NCI-H187 treated with DMSO at 0.1 percent for 48 hours (cell line): ENCODE results near the gene PDGFB.

Experiments used
- DNase-seq: peaks from one replicate; lab custom pipeline; 2025; lab: John Stamatoyannopoulos, UW

PDGFB gene

DNA sequence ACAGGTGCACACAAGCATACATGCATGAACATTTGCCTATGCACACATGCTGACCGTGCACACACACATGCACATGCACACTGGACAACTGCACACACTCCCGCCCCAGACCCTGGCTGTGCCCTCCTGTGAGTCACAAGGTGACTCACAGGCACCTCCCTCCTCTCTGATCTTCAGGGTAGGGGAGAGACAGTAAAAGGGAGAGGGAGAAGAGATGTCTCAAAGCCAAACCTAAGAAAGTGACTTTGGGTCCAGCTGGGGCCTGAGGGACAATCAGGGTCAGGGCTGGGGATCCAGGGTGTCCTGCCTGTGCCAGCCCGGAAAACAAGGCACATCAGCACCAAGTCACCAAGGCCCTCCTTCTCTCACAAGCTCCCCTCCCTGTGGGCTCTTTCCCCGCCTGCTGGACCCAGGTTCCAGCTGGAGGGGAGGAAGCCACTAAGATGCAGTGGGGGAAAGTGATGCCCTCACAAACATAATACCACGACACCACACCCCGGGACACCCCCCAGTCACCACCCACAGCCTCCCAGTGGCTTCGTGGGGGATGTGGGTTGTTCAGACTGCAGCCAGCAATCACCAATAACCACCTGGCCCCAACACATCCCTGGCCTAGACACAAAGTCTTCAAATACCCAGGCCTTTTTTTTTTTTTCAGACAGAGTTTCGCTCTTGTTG lies 39.3 kb downstream of the PDGFB start:
- no peak for DNase-seq

DNA sequence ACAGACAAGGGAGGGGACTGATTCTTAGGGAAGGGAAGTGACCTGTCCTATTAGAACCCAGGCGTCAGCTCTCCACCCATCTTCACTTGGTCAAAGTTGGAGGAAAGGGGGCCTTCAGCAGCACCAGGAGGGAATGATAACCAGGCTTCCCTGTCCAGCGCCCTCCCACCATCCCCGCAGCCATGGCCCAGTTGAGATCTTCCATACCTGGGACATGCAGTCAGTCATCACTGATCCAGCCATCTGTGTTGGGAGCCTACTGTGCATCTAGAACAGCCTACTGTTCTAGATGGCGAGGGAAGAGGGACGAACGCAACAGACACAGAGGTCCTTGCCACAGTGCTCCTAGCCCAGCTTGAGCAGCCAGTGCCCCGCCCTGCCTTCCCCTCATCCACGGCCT lies 40.6 kb downstream of the PDGFB start:
- DNase-seq: no peak

DNA sequence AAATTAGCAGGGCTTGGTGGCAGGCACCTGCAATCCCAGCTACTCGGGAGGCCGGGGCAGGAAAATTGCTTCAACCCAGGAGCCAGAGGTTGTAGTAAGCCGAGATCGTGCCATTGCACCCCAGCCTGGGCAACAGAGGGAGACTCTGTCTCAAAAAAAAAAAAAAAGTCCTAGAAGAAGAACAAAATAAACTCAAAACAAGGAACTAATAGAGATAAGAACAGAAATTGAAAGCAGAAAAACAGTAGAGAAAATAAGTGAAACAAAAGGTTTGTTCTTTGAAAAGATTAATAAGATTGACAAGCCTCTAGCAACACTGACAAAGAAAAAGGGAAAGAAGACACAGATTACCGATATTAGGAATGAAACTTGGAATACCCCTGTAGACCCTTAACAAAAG lies 47.2 kb downstream of the PDGFB start:
- no peak for DNase-seq

DNA sequence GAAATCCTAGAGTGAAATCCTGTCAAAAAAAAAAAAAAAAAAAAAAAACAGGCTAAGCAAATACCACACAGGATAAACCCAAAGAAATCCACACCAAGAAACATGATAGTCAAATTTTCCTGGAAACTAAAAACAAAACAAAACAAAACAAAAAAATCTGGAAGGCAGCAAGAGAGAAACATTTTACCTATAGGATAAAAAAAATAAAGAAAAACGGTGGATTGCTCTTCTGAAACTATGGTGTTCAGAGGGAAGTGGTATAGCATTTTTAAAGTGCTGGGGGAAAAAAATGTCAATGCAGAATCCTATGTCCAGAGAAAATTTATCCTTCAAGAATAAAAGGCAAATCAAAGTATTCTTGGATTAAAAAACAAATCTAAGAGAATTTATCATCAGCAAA lies 50.7 kb downstream of the PDGFB start:
- DNase-seq: no peak

DNA sequence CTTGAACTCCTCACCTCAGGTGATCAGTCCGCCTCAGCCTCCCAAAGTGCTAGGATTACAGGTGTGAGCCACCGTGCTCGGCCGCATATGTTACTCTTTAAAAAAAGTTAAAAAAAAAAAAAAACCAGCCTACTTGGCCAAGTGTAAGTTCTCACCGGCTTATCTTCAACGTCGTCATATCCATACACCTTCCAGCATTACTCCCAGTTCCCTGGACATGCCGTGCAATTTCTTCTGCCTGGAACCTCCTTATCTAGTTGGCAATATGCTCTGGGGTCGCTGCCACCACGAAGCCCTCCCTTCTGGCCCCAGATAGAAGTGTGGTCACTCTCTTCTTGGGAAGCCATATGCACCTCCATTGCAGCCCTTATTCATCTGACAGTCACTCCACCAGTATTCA lies 56.0 kb downstream of the PDGFB start:
- DNase-seq: no peak

DNA sequence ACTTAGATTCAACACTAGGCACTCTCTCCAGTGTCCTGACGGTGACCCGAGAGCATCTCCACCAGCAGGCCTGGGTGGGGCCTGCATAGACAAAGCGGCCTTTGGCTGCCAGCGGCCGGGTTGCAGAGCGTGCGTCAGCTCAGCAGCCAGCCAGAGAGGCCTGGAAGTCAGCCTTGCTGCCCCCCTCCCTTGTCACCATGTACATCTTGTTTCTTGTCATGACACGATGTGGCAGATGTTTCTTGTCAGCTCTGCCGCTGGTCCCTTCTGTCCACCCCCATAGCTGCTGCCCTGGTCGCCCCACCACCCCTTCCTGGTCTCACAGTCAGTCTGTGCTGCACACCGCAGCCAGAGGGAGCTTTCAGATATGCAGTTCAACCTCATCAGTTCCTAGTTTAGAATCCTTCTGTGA lies 59.2 kb downstream of the PDGFB start:
- DNase-seq: no peak

DNA sequence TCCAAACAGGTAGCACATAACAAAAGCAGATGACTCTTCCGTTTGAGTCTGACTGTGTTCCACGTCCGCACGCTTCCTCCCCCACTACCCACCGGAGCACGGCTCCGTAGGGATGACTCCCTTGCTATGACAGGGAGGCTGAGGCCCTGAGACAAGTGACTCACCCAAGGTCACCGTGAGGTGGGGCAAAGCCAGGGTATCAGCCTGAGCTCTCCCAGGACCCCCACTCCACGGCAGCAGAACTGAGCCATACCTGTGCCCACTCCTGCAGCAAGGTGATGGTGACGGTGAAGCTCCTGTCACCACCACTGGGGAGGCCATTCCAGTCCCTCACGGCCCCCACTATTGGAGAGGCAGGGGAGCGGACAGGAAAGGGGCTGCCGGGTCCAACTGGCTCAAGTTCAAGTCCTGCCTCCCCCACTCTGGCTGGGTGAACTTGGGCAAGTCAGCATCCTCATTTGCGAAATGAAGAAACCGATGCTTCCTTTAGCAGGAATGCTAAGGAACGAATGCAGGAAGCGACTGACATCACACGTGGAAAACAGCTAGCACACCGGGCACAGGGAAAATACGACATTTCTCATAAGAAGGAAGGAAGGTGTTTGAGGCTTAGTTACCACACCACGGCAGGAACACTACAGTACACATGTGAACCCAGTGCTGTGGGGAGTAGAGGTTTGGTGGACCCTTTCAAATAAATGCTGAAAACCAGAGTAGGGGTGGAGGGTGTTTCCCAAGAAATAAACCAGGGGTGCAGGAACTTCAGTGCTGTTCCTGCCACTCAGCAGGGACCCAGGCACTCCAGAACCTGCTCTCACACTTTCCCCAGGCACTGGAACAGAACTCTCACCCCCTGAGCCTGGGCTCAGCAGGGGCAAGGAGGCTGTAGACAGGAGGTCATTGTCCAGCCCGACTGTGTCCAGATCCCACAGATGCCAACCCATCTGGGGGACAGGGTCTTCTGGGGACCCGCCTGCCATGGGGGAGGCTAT lies 59.9 kb downstream of the PDGFB start:
- no peak for DNase-seq

DNA sequence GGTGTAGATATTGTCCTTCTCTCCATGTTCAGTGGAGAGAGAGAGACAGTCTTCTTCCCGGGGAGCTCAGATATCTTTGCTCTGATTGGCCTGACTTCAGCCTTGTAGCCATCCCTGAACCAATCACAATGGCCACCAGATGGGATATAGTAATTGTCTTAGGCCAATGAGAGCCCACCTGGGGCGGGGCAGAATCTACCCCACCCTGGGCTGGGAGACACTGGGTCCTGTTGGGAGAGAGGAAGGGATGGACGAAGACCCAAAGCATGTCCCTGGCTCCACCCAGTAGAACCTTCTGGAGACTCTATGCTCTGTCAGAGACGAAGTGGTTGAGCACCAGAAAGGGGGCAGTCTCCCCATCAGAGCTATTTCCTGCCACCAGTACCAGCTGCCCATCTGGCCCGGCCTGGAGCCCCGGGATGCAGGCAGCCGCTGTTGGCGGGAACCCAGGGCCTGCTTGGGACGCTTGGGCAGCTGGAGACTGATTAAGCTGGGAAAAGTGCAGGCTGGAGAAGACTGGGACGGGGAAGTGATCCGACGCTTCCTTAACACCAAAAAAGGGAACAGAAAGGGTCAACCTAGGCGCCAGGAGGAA lies 60.7 kb downstream of the PDGFB start:
- DNase-seq: no peak

DNA sequence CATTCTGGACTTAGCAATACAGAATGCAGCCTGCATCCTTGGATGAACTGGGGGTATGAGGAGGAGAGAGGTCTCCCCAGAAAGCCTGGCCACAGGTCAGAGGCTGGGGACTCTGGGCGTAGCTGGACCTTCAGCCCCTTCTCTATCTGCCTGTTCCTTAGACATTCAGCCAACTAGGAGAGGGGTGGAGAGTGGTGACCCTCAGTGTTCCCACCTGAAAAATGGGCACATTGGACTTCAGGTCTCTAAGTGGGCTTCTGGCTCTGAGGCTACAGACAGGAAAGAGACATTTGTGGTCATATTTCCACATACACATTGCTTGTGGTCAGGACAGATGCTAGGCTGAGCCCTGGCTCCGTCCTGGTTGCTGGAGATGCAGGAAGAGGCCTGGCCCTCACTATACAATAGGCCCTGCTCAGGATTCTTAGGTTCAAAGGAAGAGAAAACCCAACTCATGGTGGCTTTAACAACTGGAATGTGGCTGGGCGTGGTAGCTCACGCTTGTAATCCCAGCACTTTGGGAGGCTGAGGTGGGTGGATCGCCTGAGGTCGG lies 62.2 kb downstream of the PDGFB start:
- DNase-seq: no peak

DNA sequence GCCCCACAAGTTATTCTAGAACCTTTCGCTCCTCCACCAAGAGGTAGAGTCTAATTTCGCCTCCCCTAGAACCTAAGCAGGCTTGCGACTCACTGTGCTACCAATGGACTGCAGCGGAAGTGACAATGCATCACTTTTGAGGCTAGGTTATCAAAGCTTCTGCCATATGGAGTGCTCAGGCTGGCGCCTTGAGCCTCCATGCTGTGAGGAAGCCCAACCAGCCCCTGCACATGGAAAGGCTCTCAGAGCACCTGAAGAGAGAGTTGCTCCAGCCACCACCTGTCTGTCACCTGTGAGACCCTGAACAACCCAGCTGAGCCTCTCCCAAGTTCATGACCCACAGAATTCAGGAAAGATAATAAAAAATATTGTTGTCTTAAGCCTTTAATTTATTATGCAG lies 63.0 kb downstream of the PDGFB start:
- no peak for DNase-seq

DNA sequence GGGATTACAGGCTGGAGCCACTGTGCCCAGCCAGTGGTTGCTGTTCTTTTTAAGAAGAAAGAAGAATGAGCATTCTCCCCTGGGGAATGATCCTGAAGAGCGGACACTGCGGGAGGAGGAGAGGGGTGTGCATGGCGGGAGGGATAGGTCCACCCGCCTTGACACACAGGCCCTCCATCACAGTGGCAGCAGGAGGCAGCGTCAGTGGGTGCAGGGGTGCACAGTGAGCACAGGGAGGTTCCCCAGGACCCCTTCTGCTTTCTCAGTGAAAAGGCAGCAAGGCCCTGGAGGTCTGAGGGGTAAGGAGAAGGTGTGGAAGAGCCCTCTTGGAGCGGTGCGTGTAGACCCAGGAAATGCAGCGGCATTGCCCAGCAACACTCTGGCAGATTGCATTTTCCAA lies 63.4 kb downstream of the PDGFB start:
- no peak for DNase-seq

DNA sequence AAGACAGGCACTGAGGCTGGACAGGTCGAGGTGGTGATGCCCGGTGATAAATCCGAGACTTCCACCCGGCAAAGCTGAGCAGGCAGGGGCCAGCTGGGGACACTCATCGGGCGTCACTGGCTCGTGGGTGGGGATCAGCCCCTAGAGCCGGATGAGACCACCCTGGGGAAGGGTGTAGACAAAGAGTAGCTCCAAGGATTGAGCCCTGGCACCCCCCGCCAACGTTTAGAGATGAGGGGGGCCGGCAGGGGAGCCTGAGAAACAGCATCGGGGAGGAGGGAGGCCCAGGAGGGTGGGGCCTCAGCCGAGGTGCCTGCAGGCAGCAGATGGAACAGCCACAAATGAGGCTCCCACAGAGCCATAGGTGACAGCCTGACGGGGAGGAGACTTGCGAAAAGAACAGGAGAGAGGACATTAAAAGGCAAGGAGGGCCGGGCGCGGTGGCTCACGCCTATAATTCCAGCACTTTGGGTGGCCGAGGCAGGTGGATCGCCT lies 64.9 kb downstream of the PDGFB start:
- DNase-seq: no peak

DNA sequence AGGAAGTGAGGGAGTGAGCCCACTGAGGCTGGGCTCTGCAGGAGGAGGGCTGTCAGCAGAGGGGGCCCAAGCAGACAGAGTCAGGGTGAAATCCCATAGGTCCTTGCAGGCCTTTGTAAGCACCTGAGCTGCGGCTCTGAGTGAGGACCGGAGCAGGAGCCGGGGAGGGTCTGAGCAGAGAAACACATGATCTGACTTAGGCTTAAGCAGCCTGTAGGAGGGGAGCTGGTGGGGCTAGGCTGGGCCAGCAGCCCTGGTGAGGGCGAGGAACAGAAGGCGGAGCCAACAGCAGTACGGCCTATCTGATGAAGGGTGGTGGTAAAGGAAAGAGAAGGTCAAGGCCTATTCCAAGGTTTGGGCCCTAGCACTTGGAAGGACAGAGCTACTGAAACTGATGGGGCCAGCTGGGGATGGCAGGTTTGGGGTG lies 65.4 kb downstream of the PDGFB start:
- DNase-seq: no peak

DNA sequence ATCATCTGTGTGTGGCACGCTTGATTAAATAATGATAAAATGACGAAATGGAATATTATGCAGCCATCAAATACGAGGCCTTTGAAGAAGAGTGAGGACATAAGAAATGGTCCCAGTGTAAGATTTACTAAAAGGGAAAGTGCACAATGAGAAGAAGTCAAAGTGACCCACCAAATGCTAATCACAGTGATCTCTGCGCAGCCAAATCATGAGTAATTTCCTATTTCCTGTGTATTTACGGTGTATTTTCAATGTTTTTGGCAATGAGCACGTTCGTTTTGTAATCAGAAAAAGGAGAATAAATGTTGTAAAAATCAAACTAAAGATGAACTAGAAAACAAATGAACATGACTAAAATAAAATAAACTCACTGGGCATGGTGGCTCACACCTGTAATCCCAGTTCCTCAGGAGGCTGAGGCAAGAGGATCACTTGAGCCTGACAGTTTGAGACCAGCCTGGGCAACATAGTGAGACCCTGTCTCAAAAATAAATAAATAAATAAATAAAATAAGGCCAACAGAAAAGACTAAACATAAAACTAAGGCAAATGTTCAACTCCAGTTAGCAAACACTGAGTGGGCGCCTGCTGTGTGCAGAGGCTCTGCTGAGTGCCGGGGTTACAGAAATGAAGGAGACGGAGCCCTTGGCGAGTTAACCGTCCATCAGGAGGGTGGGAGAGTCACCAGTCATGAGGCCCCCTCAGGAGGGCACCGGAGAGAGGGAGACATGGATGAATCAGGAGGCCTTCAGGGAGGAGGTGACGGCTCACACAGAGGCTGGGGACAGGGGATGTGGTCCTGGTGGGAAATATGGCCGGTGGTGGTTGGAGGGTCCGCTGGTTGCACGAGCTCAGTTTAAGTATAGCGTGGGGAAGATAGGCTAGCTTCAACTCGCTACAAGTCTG lies 66.3 kb downstream of the PDGFB start:
- DNase-seq: no peak

DNA sequence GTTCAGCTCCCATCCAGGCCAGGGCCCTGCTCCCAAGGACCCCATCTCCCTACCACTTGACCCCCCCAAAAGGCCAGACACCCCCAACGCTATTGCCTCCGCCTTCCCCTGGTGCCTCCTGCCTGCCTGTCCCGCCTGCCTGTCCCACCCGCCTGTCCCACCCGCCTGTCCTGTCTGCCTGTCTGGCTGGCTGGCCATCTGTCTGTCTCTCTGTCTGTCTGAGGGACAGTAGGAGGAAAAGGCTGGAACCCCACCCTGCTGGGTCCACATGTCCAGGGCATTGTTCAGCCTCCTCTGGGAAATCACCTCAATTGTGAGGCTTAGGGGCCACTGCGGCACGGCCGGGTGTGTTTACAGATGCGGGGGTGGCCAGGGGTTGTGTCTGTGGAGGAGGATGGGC lies 67.0 kb downstream of the PDGFB start:
- DNase-seq: no peak

DNA sequence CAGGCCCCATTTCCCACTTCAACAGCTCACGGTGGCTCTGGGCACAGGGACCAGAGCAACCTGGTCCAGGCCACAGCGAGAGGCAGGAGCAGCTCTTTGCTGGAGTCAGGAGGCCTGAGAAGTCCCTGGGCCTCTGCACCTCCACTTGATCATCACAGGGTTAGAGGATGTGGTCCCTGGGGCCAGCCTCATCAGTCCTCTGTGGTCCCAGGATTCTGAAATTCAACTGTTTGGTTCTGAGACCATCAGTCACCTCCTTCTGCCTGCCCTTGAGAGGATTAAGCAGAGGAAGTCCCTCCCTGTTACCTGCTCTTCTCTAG lies 67.4 kb downstream of the PDGFB start:
- DNase-seq: no peak

DNA sequence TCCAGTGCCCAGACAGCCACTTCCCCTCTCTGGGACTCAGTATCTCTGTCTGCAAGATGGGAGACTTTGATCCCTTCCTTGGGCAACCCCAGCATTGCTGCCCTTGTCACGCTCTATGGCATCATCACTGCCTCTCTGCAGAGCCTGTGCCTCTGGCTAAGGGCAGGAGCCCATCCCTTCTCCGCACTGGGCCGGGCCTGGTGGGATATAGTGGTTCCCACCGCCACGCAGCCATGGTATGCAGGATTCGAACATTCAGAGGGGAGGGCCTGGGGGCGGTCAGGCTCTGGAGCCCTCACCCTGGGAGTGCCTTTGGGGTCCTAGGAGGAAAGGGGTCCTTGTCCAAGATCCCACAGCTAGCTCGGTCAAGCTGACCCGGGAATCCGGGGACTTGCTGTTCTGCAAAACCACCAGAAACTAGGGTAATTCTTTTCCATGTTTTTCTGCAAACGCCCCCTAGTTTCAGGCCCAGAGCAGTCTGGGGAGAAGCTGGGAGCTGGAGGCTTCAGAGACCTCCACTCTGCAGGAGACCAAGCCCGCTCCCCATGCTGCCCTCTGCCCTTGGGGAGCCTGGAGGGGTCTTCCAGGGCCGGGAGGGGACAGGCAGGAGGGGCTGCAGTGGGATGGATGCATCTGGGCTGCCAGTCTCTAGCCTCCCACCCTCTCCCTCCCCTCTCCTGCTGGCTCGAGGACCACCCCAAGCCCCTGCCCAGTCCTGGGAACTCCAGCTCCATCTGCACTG lies 67.9 kb downstream of the PDGFB start:
- no peak for DNase-seq

DNA sequence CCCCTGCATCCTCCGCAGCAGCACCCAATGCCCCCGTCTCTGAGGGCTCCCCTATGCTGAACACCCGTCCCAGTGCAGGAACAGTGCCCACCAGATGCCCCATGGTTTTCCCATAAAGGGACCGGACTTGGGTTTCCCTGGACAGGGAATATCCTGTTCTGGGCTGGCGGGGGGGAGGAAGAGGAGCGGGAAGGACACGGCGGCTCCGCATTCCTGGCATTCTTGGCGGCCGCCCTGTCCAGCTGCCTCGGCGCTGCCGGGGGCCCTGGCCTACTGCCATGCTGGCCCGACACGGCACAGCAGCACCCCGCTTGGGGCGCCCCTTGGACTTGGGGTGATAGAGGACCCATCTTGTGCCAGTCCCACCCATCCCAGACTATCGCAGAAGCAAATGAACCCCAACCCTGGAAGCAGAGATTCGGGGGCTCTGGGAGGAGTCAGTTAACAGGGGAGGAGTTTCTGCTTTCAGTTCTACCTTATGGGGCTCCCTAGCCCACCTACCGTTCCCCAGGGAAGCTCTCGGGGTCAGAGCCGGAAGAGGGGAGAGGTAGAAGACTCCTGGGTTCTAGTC lies 68.6 kb downstream of the PDGFB start:
- no peak for DNase-seq

DNA sequence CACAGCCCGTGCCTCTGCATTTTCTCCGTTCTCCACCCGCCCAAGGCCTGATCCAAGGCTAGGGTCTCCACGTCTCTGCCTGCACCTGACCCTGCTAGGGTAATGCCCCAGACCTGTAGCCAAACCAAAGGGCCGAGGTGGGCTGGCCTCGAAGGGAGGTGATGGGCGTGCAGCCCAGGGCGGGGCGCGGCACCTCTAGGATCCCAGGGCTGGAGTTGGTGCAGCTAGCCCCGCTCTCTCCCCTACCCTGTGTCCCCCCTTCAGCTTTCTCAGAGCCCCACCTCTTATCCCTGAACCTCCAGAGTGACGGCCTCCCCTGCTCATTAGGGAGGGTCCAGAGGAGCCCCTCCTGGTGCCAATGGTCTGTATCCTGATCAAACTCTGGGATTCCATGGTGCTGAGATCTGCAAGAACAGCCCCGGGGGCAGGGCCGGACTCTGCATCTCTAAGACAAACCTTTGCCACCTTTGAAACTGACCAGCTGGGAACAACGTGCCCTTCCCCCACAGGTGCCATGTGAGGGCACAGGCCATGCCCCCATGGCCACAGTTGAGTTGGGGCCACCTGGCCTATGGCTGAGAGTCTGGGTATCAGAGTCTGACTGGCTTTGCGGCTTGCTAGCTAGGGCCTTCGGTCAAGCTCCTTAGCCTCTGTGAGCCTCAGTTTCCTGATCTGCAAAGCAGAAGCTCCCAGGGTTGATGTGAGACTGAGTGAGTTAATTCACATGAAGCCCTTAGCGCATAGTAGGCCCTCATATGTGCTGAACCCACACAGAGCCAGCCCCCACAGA lies 69.2 kb downstream of the PDGFB start:
- DNase-seq: no peak
